Lung (tissue), 12 donors: Measurements from ENCODE around the gene CLASP1. TPM values are rescaled to one million over a fixed set of nuclear protein-coding genes. Genes with fewer than 3 reads are reported as not detected.
A peak's percentile ranks its signal among the peaks of the same experiment; 100 is the strongest.

Source experiments
- ATAC-seq: fragments of 200-7000 bp; cut with Tn5 transposase; one replicate; pipeline ENCODE4 v1.9.1; 2020; ENCODE audit warnings: moderate number of reproducible peaks; ENCODE audit not compliant: insufficient read depth, low FRiP score
- DNase-seq, 3 donors: peaks; one replicate each; pipeline ENCODE4 v3.0.0-alpha.2; 2013 to 2017
- H3K27ac ChIP-seq, 2 donors: one replicate each; pipeline ENCODE4 v1.5.1; 2013; ENCODE audit warnings: mild to moderate bottlenecking in 2 of 2, moderate library complexity in 2 of 2, control low read depth in 1 of 2, inconsistent platforms in 1 of 2, low read depth in 1 of 2, low read length in 1 of 2
- H3K27me3 ChIP-seq, 3 donors: one replicate each; pipeline ENCODE4 v1.5.1; 2013; ENCODE audit warnings: low read length in 2 of 3; ENCODE audit not compliant: control insufficient read depth in 3 of 3, insufficient read depth in 3 of 3
- H3K36me3 ChIP-seq, 4 donors: one replicate each; pipeline ENCODE4 v1.5.1; 2013; ENCODE audit warnings: low read length in 4 of 4, mild to moderate bottlenecking in 1 of 4, moderate library complexity in 1 of 4; ENCODE audit not compliant: control insufficient read depth in 4 of 4, insufficient read depth in 4 of 4
- H3K4me1 ChIP-seq, 5 donors: one replicate each; pipeline ENCODE4 v1.5.1; 2013; ENCODE audit warnings: low read length in 5 of 5, mild to moderate bottlenecking in 2 of 5, moderate library complexity in 1 of 5; ENCODE audit not compliant: control insufficient read depth in 5 of 5, insufficient read depth in 5 of 5
- H3K4me3 ChIP-seq: one replicate; pipeline ENCODE4 v1.5.1; 2013; ENCODE audit warnings: mild to moderate bottlenecking, control low read depth, moderate library complexity
- H3K9ac ChIP-seq, 2 donors: one replicate each; pipeline ENCODE4 v1.5.1; 2013; ENCODE audit warnings: low read length in 2 of 2, control low read depth in 1 of 2; ENCODE audit not compliant: insufficient read depth in 1 of 2
- H3K9me3 ChIP-seq, 4 donors: one replicate each; pipeline ENCODE4 v1.5.1; 2013; ENCODE audit warnings: low read length in 3 of 4, mild to moderate bottlenecking in 1 of 4, moderate library complexity in 1 of 4; ENCODE audit not compliant: control insufficient read depth in 4 of 4, insufficient read depth in 3 of 4
- CTCF ChIP-seq: IDR thresholded peaks from 2 replicates; pipeline ENCODE4 v1.5.1; 2012; ENCODE audit warnings: mild to moderate bottlenecking; ENCODE audit errors: control extremely low read depth, extremely low read depth
- WGBS, 2 donors: extraction: QIAGEN DNeasy Blood & Tissue Kit; methylation state at CpG; one replicate each; pipeline ENCODE4 v1.1.7; 2013; 5-methylcytosine and 5-hydroxymethylcytosine counted together
- polyA plus RNA-seq, 2 donors: library from polyadenylated mRNA; stranded (reverse); fragments of 200-250 nt; gene quantifications; one replicate each; pipeline ENCODE4 v1.2.1, GENCODE V29; 2013
- total RNA-seq, 2 donors: library from RNA; depleted of rRNA in 1 of 2; stranded (reverse); fragments of >200 nt in 1 of 2; gene quantifications; one replicate each; pipeline ENCODE4 v1.2.1, GENCODE V29; 2014 to 2021
- donor health status: control.
- donor health status: control.
- donor health status: Bipolar disorder and iron deficiency.
- donor health status: healthy.
- donor health status: DM: yes; HTN: yes; CAD: no.

The CLASP1 gene
- total and polyA plus RNA-seq, 4 donors: 7.4 to 128 (median 30.6) TPM

- Histone ChIP-seq H3K9me3 (no peaks in the 10 kb centered on the region), H3K9ac (no peak overlapping the region), H3K27ac (no peak overlapping the region), H3K4me1 (peaks cover 0 to 13% (median 6%) of the 10 kb centered on the region in 5 donors), H3K27me3 (no peaks in the 10 kb centered on the region), H3K36me3 (peaks cover 0 to 2% (median 0%) of the 10 kb centered on the region in 4 donors), H3K4me3 (no peak overlapping the region)
- no peak for TF ChIP-seq CTCF
- no peak for DNase-seq
- ATAC-seq: no peak
- WGBS, 2 donors: 86 to 89% methylated on average over 4 of the region's 4 CpGs
These were observed 157.7 kb downstream of the CLASP1 start for GRCh38 chr2:121491518-121491917.

- no peak for ATAC-seq
- Histone ChIP-seq H3K9ac (no peak overlapping the region), H3K27ac (peak overlapping the region in 1 of 2 donors; percentile 64), H3K36me3 (no peaks in the 10 kb centered on the region), H3K4me1 (peaks cover 0 to 16% (median 6%) of the 10 kb centered on the region in 5 donors), H3K9me3 (no peaks in the 10 kb centered on the region), H3K4me3 (no peak overlapping the region), H3K27me3 (no peaks in the 10 kb centered on the region)
- 93 to 97% methylated on average over 3 of the region's 3 CpGs for WGBS, 2 donors
- no peak for TF ChIP-seq CTCF
- DNase-seq: no peak
These were observed 158.6 kb downstream of the CLASP1 start for GRCh38 chr2:121490584-121491133.

GRCh38 chr2:121489911-121490583, 159.2 kb downstream of the CLASP1 start:
- ATAC-seq (no peak), DNase-seq (no peak)
- WGBS, 2 donors: 58 to 68% methylated on average over 2 of the region's 2 CpGs
- Histone ChIP-seq H3K27me3 (no peaks in the 10 kb centered on the region), H3K9me3 (no peaks in the 10 kb centered on the region), H3K27ac (no peak overlapping the region), H3K36me3 (no peaks in the 10 kb centered on the region), H3K9ac (no peak overlapping the region), H3K4me1 (peaks cover 0 to 22% (median 6%) of the 10 kb centered on the region in 5 donors), H3K4me3 (no peak overlapping the region)
- no peak for TF ChIP-seq CTCF
